PFSK-1 (cell line): Measurements from ENCODE around the gene MYCN.

Experiments used
- FOXP2 ChIP-seq: optimal IDR thresholded peaks from 2 replicates; pipeline ENCODE3; 2011; ENCODE audit warnings: borderline replicate concordance, control low read depth, inconsistent platforms; ENCODE audit not compliant: insufficient read depth; ENCODE audit errors: extremely low read length, extremely low read depth
- REST ChIP-seq, 2 experiments: IDR thresholded peaks; 2 replicates each; pipeline versions ENCODE4 v1.6.1 to v1.8.0; 2011 to 2012; ENCODE audit warnings: low read depth in 2 of 2, low read length in 2 of 2, control low read depth in 1 of 2, inconsistent platforms in 1 of 2, mild to moderate bottlenecking in 1 of 2, moderate library complexity in 1 of 2; ENCODE audit not compliant: insufficient read depth in 1 of 2
- TAF1 ChIP-seq: IDR thresholded peaks from 2 replicates; pipeline ENCODE4 v1.6.1; 2012; ENCODE audit warnings: low read length, control low read depth, borderline replicate concordance; ENCODE audit not compliant: insufficient read depth

DNA sequence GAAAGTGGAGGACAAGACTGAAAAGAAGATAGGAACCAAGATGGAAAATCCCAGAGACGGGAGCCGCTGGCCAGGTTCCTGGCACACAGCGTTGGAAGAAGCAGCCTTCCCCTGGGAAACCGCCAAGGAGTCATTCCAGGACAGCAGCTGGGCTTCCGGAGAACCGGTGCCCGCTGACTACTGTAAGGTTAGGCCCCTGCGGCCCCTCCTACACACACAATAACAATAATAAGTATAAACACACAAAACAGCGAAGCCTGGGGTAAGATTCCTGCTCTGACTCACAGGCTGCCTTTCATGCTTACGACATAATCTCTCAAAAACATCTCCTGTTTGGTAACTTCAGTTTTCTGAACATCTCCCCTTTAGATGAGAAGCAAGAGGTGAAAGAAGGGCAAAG lies 28.1 kb upstream of the MYCN start:
- no peak for TF ChIP-seq REST (IDR thresholded peaks at IDR 0.05; ENCODE audit: insufficient read depth in 1 of 2, low read depth in 2 of 2, low read length in 2 of 2)
- TF ChIP-seq FOXP2 = no peak
- no peak for TF ChIP-seq TAF1
